ENCODE measurements around the gene PPIA.
"Not testable (repeated sequence)": the region's sequence is repeated elsewhere in the genome, so short reads cannot be mapped to it uniquely, and the experiment has no call there.

The PPIA gene

DNA sequence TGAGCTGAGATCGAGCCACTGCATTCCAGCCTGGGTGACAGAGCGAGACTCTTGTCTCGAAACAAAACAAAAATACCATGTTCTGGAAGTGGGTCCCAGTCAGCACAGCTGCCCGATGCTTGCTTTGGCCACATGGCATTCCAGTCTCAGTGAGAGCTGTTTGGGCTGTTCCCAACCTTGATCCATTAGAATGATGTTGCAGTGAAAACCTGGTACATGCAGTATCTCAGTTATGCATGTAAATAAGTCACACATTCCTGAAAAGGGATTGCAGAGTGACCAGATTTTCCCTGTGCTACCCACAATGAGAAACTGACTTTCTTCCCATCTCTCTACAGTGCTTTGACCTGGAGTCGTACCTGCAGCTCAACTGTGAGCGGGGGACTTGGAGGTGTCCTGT, 32.4 kb upstream of the PPIA start:
- no peak for DNase-seq (ENCODE audit: low spot score)

DNA sequence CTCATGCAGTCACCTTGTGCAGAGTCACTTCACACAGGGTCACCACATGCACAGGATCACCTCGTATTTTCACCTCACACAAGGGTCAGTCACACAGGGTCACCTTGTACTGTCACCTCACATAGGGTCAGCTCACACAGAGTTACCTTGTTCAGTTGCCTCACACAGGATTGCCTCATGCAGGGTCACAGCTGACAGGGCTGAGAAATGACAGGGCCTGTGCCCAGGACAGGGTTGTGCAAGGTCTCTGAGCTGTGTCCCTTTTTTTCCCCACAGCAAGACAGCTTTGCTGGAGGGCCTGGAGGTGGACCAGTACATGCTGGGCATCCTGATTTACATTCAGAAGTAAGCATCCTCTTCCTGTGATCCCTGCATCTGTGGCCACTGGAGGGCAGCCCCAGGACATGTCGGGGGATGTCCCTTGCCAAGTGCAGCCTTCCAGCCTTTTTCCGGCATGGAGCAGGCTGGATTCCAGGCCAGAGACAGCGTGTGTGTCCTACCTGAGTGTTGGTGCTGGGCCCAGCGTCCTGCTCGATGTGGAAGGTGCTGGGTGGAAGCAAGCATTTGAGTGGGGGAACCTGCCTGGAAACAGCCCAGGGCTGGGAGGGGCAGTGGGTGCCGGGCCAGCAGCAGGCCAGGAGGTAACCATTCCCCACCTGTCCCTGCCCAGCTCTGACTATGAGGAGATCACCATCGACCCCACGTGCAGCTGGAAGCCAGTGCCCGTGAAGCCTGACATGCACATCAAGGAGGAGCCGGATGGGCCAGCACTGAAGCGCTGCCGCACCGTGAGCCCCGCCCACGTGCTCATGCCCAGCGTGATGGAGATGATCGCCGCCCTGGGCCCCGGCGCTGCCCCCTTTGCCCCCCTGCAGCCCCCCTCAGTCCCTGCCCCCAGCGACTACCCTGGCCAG, 31.6 kb upstream of the PPIA start:
- no peak for DNase-seq (ENCODE audit: low spot score)

DNA sequence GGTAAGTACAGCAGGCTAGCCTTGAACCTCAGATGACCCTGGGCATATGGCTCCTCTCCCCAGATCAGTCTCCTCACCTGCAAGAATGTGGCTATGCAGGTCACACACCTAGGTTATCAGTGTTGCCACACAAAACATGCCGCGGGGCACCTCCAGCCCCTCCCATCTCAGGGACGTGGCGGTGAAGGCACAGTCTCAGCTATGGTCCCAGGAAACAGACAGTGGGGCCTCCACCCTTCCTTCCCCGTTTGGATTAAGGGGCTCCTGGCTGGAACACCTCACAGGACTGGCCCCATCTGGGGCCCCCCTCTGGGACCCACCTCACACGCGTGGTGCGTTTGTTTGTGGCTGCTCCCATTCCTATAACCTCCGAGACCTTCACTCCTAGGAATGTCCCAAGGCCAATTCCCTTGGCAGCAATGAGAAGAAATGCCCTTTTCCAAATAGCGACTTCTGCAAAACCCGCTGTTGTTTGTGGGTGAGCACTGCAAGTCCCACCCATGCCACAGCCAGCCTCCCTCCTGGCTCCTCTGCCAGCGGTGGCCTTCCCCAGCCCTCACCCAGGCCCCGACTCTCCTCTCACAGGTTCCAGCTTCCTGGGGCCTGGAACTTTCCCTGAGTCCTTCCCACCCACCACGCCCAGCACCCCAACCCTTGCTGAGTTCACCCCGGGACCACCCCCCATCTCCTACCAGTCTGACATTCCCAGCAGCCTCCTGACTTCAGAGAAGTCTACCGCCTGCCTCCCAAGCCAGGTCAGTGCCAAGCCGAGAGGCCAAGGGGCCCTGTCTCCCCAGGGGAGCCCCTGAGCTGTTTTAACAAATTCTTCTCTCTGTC, 30.7 kb upstream of the PPIA start:
- no peak for DNase-seq (ENCODE audit: low spot score)

DNA sequence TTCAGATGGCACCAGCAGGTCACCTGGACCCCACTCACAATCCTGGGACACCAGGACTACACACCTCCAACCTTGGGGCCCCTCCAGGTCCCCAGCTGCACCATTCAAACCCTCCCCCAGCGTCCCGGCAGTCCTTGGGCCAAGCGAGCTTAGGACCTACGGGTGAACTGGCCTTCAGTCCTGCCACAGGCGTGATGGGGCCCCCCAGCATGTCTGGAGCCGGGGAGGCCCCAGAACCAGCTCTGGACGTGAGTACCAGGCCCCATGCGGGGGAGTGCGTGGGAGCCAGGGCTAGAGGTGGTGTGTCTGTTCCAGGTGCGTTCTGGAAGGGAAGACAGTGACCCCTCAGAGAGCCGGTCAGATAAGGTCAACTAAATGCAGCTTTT, 30.1 kb upstream of the PPIA start:
- no peak for DNase-seq (ENCODE audit: low spot score)

DNA sequence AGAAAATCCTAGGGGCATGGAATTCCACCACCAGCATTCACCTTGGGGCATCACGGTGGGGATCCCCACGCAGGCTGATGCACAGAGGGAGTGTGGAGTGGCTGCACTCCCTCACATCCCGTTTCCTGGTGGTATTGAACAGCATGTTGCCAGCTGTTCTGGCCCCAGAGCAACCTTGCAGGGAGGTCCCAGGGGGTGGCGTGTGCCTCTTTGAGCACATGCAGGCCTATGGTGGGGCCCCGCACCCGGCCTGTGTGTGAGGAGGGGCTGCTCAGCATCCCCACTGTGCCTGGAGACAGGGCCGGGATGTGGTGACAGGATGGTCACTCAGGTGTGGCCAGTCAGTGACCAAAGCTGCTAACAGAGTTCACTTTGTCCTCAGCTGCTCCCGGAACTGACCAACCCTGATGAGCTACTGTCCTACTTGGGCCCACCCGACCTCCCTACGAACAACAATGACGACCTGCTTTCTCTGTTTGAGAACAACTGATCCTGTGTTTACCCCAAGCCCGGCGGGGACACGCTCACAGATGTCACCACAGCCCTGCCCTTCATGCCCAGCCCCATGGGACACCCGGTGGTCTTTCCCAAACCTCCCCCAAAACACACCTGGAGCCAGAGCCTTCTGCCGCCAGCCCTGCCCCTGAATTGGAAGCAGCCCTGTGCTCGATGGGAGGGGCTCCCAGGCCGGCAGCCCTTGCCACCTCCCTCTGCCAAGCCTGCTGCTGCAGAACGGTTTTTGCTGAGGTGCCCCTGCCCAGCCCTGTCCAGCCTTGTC, 29.2 kb upstream of the PPIA start:
- DNase-seq (ENCODE audit: low spot score): no peak

DNA sequence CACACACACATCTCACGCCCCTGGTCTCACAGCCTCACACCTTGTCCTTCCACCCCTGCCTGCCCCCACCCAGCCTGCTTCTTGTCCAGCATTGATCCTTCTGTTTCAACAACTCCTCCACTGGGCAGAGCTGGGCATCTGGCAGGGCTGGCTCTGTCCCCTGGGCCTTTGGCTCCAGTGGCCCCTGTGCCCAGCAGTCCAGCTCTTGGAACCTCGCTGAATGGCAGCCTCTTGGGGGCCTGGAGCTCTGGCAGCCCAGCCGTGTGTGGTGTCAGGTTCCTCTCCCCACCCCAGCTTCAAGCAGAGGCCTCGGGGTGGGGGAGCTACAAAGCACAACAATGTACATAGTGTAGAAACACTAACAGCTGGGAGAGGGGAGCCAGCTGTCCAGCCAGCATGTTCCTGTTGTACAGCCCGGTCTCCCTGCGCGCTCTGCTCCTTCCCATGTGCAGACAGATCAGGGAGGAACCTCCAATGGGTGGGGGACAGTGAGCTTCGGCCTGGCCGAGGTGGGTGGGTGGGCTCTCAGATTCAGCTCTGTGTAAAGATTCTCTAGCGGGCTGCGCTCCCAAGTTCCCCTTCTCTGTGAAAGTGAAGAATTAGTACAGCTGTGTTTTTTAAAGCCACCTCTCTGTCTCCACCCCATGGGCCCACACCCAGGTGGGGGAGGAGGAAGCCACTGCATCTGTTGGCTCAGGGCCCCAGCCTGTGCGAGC, 28.4 kb upstream of the PPIA start:
- DNase-seq (ENCODE audit: low spot score): no peak

DNA sequence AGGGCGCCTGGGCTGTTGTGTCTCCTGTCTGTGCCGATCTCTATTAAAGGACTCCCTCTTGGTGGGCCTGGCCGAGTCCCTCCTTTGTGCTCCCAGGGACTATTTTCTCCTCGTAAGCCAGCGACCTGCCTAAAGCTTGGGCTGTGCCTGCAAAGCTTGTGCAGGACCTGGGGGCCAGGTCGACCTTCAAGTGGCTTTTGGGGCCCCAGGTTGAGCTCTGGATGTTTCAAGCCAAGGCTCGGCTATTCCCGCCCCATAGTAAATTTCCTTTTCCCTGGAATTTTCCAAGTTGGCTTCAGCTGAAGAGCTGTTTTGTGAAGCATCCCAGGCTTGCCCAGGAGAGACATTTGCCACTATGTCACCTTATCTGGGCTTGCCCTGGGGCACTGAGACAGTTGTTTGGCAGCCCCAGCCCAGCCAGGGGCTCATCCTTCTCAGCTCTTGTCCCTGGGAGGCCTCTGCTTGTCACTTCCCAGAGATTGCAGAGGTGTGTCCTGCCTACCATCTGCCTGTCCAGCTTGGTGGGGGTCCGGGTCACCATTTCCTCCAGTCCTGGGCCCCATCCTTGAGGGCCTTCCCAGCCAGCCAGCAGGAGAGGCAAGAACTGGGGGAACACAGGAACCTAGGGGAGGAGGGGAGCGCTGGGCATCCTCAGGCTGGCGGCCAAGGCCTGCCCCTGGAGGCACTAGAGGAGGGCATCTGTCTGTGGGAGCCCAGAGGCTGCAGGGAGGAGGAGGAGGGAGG, 27.7 kb upstream of the PPIA start:
- DNase-seq (ENCODE audit: low spot score): no peak

DNA sequence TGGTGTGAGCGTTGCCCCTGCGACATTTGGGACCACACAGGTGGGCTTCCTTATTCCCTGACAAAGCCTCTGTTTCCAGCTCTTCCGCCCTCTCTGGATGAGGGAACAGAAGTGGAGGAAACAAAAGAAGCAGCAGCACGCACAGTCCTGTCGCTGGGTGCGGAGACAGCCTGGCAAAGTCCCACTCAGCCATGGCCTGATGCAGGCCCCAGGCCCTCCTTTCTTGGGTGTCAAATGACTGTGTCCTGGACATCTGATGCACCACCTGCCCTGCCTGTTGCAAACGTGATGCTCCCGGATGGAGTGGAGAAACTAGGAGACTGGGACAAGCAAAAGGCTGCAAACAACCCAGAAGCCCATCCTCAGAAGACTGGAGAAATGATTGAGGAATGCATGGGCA, 27.1 kb upstream of the PPIA start:
- no peak for DNase-seq (ENCODE audit: low spot score)

DNA sequence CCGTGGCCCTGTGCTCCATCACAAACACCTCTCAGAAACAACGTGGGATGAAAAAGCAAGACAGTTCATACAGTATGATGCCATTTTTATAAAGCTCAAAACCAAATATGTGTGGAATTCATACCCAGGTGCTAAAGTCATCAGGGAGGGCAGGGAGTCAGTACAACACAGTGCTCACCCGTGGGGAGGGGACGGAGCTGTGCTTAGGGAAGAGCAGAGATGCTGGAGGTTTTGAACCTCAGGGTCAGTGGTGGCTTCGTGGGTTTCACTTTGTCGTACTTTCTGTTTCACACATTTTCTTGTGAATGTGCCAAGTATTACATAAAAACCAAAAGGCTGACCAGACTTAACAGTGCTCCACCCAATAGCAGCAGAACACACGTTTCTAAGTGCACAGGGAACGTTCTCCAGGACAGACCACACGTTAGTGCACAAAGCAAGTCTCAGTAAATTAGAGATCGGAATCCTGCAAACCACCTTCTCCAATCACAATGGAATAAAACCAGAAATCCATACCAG, 26.6 kb upstream of the PPIA start:
- no peak for DNase-seq (ENCODE audit: low spot score)

DNA sequence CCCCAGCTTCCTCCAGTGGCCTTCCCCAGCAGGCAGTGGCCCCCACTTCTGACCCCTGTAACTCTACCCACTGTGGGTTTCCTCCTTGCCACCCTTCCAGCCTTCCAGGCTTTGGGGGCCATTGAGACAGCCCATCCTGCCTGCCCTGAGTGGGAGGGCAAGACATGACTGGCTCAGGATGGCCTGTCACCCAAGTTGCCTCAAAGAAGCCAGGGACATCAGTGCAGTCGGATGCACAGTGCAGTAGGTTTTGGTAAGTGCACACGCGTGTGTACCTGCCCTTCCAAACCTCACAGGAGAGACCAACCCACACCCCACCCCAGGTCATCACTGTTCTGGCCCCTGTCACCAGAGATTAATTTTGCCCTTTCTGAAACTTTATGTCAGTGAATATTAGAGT, 25.1 kb upstream of the PPIA start:
- no peak for DNase-seq (ENCODE audit: low spot score)

DNA sequence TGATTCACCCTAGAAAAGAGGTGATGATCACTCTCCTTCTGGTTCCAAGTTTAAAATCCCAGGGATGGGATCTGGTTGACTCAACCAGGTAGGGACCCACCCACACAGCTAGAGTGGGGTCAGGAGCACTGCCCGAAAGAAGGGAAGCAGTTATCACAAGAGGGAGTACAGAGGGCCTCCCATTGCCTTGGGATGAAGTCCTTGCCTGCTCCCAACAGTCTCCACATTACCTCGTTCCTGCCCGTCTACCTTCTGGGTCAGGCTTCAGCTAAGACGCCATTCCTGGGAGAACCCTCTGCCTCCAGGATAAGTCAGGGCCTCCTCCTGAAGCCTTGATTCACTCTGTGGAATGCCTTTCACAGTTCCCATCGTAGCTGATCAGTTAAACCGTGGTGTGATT, 24.0 kb upstream of the PPIA start:
- no peak for DNase-seq (ENCODE audit: low spot score)

DNA sequence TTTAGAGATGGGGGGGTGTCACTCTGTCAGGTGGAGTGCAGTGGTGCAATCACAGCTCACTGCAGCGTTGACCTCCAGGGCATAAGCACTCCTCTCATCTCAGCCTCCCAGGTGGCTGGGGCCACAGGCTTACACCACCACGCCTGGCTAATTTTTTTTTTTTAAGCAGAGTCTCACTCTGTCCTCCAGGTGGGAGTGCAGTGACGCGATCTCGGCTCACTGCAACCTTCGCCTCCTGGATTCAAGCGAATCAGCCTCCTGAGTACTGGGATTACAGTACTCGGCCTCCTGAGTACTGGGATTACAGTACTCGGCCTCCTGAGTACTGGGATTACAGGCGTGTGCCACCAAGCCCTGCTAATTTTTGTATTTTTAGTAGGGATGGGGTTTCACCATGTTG, 23.6 kb upstream of the PPIA start:
- DNase-seq (ENCODE audit: low spot score): no peak

DNA sequence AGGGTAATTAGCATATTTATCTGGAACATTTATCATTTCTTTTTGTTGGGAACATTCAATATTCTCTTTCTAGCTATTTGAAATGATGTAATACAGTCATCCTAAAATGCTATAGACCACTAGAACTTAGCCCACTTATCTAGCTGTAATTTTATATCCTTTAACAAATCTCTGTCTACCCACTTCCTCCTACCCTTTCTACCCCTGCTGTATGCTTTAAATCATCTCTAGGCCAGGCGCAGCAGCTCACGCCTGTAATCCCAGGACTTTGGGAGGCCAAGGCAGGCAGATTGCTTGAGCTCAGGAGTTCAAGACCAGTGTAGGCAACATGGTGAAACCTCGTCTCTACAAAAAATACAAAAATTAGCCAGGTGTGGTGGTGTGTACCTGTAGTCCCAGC, 22.0 kb upstream of the PPIA start:
- DNase-seq (ENCODE audit: low spot score): not testable (repeated sequence)

DNA sequence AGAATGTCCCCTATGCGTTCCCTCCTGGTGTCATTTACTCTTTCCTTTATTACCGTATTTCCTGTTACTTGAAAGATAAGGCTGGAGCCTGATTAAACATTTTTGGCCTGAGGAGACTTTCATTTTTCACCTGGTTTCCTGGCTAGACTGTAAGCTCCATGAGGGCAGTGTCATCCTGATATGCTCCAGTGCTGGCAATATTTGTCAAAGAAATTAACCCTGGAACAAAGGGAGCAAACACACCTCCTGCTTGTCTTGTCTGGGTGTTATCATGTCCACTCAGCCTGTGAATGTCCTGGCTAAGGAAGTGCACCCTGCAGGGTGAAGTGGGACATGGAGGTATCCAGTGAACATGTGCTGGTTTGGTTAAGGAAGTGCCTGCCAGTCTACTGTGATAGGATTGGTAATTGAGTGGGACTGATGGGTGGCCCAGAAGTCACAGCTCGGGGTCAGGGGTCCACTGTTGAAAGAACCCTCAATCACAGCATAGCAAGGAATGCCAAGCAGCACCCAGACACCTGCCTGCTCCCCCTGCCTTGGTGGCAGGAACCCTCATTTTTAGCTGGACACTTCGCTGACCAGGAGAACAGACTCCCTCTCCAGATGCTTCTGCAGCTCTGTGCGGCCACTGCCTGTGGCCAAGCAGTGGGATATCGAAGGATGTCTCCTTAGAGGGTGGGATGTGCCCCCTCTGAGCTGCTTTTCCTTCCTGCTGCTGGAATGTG, 20.9 kb upstream of the PPIA start:
- DNase-seq (ENCODE audit: low spot score): no peak

DNA sequence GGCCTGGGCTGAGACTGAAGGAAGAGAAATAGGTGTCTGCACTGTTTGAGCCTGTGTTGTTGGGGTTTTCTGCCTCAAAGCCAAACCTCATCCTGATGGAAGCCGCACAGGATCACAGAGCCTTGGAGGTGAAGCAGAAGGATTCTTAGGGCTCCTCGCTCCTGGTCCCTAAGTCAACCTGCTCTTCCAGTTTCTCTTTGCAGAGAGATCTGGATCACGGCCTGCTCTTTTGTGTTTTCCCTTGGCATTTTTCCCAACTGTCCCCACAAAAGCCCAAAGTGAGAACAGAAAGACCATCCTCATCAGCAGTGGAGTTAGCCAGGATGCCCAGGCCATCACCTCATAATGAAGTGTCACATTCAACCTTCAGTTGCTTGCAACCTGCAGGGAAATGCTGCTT, 20.3 kb upstream of the PPIA start:
- DNase-seq (ENCODE audit: low spot score): no peak

DNA sequence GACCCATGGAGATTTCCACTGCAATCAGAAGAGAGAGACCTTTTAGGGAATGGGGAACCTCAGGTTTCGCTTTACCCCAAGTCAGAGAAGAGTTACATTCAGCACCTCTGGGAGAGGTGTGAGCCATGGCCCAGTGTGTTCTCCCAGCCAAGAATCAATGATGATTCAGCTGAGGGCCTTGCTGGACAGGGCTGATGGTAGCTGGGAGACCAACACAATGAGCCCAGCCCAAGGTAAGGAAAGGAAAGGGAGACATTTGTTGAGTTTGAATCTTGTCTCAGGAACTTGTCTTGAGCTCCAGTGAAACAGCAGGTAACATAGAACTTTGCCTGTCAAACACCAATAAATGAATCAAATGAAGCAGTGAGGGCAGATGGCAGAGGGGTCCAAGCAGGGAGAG, 14.0 kb upstream of the PPIA start:
- DNase-seq (ENCODE audit: low spot score): no peak

DNA sequence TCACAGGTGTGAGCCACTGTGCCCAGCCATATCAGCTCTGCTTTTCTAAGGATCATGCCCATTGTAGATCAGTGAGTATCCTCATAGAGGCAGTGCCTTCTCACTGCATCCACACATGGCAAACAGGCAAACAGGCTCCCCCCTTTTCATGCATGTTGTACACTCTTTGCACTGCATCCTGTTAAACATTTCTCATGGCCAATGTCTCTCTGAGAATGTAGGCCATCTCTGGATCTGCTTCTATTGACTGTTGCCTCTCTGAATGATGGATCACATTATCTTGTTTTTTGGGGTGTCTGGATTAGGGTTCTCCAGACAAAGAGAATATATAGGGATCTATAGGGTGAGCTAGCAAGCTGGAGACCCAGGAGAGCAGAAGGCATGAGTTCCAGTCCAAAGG, 13.1 kb upstream of the PPIA start:
- no peak for DNase-seq (ENCODE audit: low spot score)

DNA sequence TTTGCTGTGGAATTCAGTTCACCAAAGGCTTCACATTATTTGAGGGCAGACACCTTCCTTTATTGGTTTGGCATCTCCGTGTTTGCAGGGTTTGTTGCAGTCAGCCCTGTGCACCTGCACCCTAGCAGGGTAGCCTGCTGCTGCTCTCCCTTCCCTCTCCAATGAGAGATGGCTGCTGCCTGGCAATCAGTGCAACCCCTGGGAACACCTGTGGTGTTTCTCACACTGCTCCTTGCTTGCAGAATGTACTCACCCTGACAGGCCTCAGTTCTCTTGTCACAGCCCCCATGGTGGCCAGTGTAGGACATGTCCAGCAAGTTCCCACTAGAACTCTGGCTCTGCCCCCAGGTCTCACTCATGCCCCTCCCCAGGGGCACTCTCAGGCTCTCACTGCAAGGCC, 12.1 kb upstream of the PPIA start:
- no peak for DNase-seq (ENCODE audit: low spot score)

DNA sequence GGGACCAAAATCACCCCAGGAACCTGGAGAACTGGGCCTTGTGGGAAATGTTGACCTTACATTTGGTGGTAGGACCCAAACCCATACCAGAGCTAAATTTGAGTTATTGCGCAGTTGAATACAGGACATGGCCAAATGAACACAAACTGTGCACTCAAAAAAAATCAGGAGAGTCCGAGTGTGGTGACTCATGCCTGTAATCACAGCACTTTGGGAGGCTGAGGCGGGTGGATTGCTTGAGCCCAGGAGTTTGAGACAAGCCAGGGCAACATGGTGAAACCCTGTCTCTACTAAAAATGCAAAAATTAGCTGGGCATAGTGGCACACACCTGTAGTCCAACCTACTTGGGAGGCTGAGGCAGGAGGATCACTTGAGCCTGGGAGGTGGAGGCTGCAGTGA, 11.3 kb upstream of the PPIA start:
- not testable (repeated sequence) for DNase-seq (ENCODE audit: low spot score)

DNA sequence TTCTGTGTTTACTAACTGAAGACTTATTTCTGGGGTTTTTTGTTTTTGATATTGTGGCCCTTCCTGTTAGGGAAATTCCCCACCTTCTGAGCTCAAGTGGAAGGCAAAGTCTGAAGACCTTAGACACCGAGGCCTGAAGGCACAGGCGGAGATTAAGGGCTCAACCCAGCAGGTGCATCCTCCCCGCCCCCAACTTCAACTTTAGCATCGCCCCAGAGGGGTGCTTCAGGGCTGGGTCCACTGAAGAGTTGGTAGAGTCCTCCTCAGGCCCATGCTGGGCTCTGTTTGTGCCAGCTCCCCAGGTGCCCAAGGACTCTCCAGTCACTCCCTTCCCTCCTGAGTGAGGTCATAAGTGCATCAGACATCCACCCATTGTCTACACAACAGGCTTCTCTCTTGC, 9.4 kb upstream of the PPIA start:
- no peak for DNase-seq (ENCODE audit: low spot score)
